Stimulated activated CD4-positive, alpha-beta T cell treated with anti-CD3 and anti-CD28 coated beads, Interleukin-15, amount 100 ng/mL, for 1 hour (primary cell): ENCODE results near the gene DZANK1.
"Not testable (repeated sequence)": the region's sequence is repeated elsewhere in the genome, so short reads cannot be mapped to it uniquely, and the experiment has no call there.

Source experiments
- DNase-seq, 2 donors: peaks; one replicate each; pipeline ENCODE4 v3.0.0-alpha.2; 2020; ENCODE audit warnings: low read depth in 1 of 2, low spot score in 1 of 2

The DZANK1 gene

DNA sequence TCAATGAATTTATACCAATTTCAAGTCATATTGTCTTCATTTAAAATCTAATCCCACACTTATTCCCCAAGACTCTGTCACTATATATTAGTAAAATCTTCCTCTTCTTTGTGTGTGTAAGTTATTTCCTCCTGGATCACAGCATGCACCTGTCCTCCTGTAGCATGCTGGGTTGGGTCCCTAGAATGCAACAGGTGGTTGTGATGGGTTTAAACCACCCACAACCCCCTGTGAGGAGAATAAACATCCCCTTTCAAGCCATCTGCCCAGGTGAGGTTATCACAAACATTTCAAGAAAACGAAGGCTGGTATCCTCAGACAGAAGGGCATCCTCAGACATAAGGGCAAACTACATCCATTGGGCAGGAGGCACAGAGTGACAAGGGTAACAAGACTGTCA lies 26.4 kb downstream of the DZANK1 start:
- DNase-seq = no peak

DNA sequence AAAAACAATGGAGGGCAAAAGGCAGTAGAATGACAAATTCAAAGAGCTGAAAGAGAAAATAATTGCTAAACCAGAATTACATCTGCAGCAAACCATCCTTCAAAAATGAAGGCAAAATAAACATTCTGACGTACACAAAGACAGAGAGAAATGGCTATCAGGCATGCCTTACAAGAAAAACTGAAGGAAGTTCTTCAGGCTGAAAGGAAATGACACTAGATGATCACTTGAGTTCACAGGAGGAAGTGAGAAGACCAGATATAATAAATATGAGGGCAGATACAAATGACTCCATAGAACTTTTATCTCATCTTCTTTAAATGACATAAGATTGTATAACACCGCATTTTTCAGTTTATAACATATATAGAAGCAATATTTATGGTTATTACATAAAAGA lies 30.0 kb downstream of the DZANK1 start:
- no peak for DNase-seq

GRCh38 chr20:18431206-18431605 lies 35.6 kb downstream of the DZANK1 start:
- no peak for DNase-seq

GRCh38 chr20:18430172-18430826 lies 36.5 kb downstream of the DZANK1 start:
- no peak for DNase-seq

DNA sequence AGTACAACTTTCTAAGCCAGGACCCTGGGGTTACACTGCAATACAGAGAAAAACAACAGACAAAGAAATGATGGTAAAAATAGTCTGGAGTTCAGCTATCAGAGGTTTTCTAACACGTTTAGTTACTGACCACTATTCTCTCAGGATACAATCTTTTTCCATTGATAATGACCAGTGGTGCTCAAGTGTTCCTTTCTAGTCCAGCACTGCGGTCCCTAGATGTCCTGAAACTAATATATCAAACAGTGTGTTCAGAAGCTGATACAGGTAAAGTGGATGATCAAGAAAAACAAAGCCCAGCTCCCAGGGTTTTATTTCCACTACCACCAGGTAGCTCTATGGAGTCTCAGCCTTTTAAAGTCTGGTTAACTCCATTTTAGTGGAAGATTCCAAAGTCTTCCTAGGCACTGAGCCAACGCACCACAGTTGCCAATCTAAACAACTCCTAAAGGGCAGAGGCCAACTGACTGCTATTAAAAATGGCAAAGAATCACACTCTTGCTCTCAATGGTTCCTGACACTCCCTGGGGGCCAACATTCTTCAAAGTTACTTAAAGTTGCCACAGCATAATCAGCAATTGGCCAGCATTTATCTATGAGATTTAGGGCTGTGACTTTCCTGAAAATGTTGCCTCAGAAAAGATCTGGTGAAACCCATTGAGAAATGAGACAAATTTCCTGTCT lies 38.2 kb downstream of the DZANK1 start:
- no peak for DNase-seq

GRCh38 chr20:18427214-18427613 lies 39.6 kb downstream of the DZANK1 start:
- no peak for DNase-seq

DNA sequence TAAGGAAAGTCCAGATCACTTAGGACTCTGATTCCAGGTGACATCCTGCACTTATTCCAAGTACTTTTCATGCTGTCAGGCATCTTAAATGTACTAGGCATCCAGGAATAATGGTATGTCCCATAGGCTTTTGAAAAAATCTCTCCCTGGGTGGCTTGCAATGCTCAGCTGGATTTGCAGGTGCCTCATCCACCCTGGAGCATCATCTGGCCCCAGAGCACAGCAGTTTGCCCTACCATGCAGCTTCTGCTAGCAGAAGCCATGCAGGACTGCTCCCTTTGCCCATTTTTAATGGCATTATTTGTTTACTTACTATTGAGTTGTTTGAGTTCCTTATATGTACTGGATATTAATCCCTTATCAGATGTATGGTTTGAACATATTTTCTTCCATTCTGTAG lies 45.2 kb downstream of the DZANK1 start:
- no peak for DNase-seq

- no peak for DNase-seq
Measured at GRCh38 chr20:18416486-18416885, 50.3 kb downstream of the DZANK1 start.

DNA sequence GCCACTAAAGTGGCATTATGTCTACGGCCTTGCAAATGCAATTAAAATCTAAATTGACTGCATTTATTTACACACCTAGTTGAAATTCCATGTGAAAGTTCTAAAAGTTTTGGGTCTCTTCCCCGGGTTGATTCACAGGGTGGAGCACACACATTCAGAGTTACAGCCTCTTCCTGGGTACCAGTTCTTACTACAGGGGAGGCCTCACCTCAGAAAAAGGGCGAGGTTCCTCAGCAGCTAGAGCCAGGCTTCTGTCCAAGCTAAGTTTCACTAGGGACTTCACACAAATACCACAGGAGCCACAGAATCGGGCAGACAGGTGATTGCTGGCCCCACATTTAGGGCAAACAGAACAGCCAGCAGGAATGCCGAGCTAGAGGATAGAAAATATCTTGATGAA lies 52.7 kb downstream of the DZANK1 start:
- DNase-seq = no peak

DNA sequence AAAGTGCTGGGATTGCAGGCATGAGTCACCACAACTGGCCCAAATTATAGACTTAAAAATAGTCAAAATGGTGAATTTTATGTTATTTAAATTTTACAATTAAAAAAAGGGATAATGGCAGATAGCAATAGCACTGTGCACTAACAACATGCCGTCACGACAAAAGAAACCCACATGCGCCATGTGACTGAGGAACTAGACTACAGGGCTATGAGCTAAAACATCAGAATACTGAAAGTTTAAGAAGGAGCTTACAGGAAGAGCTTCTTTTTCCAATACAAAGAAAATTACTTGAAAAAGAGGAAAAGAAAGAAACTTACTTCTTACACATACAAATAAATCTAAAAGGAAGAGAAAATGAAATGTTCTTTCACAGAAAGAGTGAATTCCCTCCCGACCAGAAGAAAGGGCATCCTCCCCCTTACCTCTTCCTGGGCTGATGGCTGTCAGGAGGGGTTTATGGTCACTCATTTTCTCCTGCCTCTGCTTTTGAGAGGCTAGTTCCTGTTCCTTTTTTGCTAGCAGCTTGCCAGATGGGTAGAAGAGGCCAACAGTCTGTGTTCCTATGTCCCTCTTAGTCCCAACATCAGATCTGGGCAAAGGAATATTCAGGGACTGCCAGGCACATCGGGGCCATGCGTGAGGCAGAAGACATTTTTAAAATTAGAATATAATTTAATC lies 54.5 kb downstream of the DZANK1 start:
- no peak for DNase-seq

DNA sequence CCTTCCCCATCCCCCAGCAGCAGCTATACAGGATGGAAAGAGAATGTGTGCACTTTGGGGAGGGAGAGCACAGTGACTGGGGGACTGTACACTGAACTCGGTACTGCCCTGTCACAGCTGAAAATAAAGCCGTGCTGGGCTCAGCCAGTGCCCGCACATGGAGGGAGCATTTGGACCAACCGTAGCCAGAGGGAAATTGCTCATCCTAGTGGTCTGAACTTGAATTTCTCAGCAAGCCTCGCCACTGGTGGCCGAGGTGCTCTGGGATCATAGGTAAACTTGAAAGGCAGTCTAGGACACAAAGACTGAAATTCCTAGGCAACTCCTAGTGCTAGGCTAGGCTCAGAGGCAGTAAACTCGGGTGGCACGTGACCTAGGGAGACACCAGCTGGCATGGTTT lies 61.0 kb downstream of the DZANK1 start:
- DNase-seq = no peak

DNA sequence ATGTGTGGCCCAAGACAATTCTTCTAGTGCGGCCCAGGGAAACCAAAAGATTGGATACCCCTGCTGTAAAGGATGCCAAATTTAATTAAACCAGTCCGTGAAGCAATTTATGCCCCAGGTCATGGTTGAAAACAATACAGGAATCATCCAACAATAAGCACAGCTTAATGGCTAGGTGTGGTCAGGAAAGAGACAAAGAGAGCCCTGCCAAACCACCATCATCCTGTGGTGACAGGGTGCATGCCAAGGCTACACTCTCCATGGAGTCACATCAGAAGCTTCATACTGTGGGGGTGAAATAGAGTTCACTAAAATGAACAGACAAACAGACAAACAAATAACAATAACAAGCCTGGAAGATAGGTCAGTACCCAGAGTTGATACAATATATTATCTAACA lies 62.7 kb downstream of the DZANK1 start:
- DNase-seq = no peak

GRCh38 chr20:18403269-18403668 lies 63.6 kb downstream of the DZANK1 start:
- DNase-seq = no peak

DNA sequence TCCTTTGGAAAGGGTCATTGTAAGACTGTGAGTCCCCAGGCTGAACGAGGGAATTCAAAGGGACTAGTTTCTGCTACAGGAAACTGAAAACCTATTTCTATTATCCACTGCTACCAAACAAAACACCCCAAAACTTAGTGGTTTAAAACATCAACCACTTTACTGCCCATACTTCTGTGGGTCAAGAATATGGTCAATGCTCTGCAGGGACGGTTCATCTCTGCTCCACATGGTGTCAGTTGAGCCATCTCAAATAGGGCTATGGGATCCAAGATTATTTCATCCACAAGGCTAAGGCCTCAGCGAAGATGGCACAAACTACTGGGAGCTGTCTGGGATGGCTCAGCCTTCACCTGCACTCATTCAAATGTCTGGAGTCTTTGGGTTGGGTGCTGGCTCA lies 65.5 kb downstream of the DZANK1 start:
- no peak for DNase-seq

DNA sequence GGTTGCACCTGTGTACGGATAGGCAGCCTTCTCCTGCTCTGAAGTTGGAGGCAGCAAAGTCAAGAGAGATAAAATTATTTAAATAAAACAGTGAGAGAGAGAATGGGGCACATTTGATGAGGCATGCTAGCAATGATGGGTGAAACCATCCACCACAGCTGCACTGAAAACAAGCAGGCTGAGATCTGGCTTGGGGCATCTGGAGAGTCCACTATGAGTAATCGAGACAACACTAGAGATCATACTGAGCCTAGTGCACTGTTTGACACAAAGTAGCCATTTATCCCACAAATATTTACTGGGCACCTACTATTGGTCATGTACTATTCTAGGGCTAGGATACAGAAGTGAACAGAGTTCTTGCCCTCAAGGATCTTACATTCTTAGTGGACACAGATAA lies 66.4 kb downstream of the DZANK1 start:
- no peak for DNase-seq

DNA sequence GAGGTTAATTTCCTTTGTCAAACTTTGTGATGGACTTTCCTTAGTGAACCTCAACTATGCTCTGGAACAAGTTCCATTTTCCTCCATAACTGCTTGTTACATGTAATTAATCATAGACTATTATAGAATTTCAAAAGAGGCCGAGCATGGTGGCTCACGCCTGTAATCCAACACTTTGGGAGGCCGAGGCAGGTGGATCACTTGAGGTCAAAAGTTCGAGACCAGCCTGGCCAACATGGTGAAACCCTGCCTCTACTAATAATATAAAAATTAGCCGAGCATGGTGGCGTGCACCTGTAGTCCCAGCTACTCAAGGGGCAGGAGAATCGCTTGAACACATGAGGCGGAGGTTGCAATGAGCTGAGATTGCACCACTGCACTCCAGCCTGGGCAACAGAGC lies 68.1 kb downstream of the DZANK1 start:
- DNase-seq = not testable (repeated sequence)

DNA sequence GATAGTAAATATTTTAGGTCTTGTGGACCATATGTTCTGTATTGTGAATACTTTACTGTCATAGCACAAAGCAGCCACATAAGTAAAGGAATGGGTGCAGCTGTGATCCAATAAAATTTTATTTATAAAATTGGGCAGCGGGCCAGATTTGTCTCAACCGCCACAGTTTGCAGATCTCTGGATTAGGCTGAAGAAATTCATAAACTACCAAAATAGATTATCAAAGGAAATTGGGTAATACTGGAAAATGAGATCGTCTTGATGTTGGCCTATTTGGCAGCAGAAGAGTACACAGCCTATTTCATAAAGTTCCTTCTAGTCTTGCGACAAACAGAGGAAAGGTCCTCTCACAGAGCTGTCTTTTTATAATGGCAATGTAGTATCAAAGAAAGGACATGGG lies 69.8 kb downstream of the DZANK1 start:
- DNase-seq = no peak

DNA sequence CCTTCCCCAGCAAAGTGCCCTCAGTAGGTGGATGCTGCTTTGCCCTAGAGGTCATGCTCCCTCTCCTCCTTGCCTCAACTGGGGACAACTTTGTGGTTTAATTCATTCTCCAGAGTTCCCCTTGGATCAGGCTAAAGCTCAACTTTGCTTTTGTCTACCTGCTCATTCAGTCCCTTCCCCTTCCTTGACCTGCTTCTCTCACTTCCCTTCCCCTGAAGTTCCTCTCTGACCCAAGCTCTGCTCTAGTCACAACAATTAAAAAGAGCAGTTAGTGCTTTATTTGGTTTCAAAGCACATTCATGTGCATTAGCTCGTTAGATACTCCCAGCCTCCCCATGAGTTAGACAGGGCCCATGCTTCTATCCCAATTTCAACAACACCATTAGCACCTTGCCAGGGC lies 71.3 kb downstream of the DZANK1 start:
- no peak for DNase-seq

- DNase-seq = no peak
Measured at GRCh38 chr20:18394363-18394762, 72.5 kb downstream of the DZANK1 start.

- DNase-seq = no peak
Measured at GRCh38 chr20:18391686-18392085, 75.1 kb downstream of the DZANK1 start.

DNA sequence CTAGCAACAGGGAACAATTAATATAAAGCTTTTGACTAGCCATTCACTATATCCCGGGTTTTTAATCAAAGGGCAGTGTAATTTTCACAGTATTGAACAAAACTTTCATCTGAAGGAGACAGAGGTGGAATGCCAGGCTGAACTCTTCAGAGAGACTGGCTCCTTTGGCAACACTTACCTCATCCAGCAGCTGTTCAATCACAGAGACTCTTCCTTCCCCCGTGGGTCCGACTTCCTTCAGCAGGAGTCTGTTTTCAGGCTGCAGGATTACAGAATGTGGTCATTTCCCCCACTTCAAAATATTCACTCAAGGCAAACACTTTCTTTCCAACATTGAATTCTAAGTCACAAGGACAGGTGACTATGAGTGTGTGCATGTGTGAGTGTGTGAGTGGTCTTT lies 76.6 kb downstream of the DZANK1 start:
- DNase-seq = no peak

- DNase-seq = no peak
Measured at GRCh38 chr20:18388860-18389259, 78.0 kb downstream of the DZANK1 start.
